Measurements from ENCODE around the gene PAPLN.

PAPLN gene

GRCh38 chr14:73248108-73248868, 11.0 kb downstream of the PAPLN start:
- DNase-seq = no peak

- no peak for DNase-seq
These were observed 11.8 kb downstream of the PAPLN start for GRCh38 chr14:73249108-73249507.

DNA sequence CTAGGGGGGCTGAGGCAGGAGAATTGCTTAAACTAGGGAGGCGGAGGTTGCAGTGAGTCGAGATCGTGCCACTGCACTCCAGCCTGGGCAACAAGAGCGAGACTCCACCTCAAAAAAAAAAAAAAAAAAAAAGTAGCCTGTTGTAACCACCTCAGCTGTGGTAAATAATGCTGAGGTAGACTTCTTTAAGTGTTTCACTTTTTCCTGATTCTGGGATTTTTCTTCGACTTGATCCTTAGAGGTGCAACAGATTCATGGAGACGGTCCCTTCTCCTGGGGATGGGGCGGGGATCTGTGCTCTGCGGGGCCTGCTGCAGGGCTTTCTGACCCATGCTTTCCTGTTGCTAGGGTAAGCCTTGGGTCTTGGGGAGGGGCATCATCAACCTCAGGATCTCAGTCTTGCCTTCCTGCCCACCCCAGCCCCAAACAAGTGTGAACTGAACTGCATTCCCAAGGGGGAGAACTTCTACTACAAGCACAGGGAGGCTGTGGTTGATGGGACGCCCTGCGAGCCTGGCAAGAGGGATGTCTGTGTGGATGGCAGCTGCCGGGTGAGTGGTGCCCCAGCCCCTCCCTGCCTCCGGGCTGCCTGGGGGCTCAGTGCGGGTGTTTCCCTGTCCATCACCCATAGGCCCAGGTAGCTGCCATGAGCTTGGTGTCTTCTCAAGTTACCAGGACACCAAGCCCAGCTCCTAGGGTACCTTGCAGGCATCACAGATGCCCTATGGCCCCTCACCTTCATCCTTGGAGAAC, 12.4 kb downstream of the PAPLN start:
- DNase-seq = no peak

DNA sequence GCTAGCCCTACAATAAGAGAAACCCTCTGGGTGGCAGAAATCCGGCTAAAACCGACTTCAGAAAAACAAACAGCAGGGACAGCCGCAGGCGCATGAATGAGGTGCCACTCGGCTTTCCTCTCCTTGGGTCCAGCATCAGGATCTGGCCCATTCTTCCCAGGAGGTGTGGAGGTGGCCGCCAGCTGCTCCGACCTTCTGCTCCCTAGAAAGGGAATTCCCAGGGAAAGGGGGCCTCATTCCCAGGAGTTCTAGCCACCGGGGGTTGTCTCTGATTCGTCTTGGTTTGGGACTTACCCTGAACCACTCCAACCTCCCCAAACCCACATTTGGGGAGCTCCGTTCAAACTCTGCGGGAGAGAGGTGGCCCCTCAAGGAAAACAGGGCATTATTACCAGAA, 13.0 kb downstream of the PAPLN start:
- no peak for DNase-seq

DNA sequence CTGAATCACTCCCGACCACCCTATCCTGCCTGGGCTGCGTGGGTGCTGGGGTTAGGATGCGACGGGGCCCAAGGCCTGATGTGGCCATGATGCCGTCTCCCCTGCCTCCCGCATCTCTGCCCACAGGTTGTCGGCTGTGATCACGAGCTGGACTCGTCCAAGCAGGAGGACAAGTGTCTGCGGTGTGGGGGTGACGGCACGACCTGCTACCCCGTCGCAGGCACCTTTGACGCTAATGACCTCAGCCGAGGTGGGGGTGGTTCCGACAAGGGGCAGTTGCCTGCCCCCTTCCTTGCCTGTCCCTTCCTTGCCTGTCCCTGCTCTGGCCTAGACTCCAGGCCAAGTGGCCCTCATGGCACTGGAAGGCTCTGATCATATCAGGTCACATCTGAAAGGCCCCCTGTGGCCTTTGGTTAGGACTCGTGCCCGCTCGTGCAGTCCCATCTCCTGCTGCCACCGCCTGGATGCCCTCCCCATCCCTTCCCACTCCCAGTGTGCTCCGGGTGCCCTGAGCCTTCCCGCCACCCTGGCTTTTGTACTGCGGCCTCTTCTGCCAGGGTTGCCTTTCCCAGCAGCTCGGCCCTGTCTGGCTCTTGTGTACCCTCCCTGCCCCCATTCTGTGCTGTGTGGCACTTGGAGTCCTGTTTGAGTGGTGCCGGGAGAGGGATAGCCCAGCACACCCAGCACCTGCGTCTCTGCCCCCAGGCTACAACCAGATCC, 13.6 kb downstream of the PAPLN start:
- no peak for DNase-seq

DNA sequence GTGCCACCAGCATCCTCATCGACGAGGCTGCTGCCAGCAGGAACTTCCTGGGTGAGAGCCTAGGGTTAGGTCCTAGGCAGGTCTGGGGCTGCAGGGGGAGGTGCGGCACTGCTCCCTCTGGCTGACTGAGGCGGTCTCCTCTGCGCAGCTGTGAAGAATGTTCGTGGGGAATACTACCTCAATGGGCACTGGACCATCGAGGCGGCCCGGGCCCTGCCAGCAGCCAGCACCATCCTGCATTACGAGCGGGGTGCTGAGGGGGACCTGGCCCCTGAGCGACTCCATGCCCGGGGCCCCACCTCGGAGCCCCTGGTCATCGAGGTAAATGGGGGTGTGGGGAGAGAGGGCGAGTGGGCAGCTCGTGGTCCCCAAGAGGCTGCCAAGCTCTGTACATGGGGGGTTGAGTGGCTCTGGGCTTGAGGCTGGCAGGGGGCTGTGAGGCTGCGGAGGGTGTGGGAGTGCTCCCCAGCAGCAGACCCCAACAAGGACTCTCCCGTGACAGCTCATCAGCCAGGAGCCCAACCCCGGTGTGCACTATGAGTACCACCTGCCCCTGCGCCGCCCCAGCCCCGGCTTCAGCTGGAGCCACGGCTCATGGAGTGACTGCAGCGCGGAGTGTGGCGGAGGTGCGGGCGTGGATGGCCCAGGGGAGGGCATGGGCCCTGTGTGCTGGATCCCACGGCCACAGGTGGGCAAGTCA, 14.4 kb downstream of the PAPLN start:
- no peak for DNase-seq

DNA sequence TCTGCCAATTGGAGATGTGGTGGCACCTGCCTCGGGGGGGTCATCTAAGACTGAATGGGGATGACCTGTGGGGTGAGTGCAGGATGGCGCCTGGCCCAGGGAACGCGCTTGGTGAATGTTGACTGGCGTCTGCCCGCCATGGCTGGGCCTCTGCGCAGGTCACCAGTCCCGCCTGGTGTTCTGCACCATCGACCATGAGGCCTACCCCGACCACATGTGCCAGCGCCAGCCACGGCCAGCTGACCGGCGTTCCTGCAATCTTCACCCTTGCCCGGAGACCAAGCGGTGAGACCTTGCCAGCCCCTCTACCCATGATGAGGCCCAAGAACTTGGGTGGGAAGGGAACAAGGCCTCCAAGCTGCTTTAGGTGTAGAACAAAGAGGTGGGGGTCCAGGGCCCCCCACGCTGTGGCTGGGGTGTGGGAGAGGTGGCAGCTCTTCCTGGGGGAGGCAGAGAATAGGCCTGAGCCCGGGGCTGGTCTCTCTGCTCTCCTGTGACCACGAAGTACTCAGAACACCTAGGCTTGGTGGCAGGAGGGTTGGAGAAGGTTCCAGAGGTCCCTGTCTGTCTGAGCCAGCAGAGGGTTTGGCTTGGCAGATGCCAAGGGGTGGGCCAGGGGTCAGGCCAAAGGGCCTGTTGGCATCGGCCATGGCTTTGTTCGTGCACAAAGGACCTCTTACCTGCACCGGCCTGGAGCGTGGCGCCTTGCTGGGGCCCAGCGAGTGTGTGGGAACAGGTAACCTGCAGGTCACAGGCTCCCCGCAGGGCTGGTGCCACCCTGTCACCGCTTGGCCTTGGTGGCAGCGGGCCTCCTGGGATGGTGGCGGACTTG, 15.4 kb downstream of the PAPLN start:
- DNase-seq = no peak

DNA sequence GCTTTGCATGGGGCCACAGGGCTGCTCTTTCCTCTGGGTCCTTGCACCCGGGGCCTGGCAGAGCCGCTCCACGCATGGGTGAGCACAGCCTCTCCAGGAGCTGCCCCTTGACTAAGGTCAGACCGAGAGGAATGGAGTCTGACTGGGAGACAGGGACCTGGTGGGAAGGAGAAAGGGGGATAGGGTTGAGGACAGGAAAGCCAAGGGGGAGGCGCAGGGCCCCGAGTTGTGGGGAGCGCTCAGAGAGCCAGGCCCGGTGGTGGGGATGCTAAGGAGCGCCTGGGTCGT, 16.0 kb downstream of the PAPLN start:
- no peak for DNase-seq

DNA sequence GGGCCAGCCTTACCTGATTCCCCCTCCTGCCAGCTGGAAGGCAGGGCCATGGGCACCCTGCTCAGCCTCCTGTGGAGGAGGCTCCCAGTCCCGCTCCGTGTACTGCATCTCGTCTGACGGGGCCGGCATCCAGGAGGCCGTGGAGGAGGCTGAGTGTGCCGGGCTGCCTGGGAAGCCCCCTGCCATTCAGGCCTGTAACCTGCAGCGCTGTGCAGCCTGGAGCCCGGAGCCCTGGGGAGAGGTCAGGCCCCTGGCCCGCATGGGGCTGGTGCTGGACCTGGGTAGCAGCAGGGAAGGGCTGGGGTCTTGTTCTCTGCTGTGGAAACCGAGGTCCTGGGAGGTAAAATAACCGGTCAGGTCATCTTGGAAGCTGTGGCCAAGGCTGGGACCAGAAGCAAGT, 16.4 kb downstream of the PAPLN start:
- no peak for DNase-seq

- no peak for DNase-seq
These were observed 17.1 kb downstream of the PAPLN start for GRCh38 chr14:73254247-73255004.

DNA sequence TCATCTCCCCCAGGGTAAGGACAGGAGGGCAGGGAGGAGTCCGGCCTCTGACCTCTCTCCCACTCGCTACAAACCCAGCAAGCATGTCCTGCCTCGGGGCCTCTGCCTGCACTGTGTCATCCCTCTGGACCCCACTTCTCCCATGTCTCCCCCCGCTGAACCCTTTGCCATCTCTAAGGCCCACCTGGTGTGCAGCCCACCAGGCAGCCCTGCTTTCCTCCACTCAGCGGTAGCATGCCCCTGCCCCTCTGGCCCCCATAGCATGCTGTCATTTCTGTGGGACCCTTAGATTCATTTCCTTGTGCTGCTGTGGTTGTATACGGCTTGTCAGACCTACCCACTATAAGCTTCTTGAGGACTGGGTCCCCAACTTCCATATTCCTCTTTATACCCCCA, 17.7 kb downstream of the PAPLN start:
- DNase-seq = no peak

- no peak for DNase-seq
These were observed 18.5 kb downstream of the PAPLN start for GRCh38 chr14:73255693-73256225.

DNA sequence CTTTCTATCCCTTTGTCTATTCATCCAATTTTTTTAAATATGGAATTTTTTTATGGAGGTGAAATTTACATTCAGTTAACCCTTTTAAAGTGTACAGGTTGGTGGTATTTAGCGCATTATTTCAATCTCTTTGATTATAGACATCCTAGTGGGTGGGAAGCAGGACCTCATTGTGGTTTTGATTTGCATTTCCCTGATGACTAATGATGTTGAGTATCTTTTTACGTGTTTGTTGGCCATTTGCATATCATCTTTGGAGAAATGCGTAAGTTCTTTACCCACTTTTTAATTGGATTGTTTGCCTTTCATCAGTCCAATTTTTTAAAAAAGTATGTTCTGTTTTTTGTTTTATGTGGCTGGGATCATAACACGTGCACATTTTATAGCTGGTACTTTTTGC, 20.8 kb downstream of the PAPLN start:
- no peak for DNase-seq

GRCh38 chr14:73258845-73259611, 21.7 kb downstream of the PAPLN start:
- no peak for DNase-seq

DNA sequence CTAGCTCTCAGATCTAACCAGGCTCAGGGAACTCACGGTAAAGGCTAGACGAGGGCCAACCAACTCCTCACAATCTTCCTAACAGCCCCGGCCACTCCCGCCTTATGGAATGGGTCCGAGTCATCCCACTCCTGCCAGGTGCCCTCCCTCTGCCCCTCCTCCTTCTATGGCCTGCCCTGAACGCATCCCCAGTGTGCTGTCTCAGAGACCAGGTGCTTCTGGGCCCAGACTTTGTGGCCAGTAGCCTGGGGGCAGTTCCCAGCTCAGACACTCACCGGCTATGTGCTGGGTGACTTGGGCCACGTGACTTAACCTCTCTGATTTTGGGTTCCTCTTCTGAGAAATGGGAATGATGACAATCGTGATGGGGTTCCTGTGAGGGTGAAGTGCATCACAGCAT, 22.5 kb downstream of the PAPLN start:
- DNase-seq = no peak

GRCh38 chr14:73260574-73260973, 23.3 kb downstream of the PAPLN start:
- no peak for DNase-seq

- DNase-seq = no peak
These were observed 23.8 kb downstream of the PAPLN start for GRCh38 chr14:73261075-73261474.

- DNase-seq = no peak
These were observed 24.5 kb downstream of the PAPLN start for GRCh38 chr14:73261520-73262426.

- no peak for DNase-seq
These were observed 25.3 kb downstream of the PAPLN start for GRCh38 chr14:73262427-73263183.

Data from T-helper 2 cell (primary cell).